HG02571 (cell line): ENCODE data around the gene INHBC.
"Not testable (repeated sequence)": the region's sequence is repeated elsewhere in the genome, so short reads cannot be mapped to it uniquely, and the experiment has no call there.

Experiments used
- ATAC-seq: cut with Tn5 transposase; IDR thresholded peaks from one replicate; pipeline ENCODE4 v1.9.1; 2021; ENCODE audit warnings: mild to moderate bottlenecking, moderate library complexity; ENCODE audit not compliant: unreplicated experiment

INHBC gene

GRCh38 chr12:57434517-57435223, at the start of gene INHBC:
Gene INHBC, plus strand, starts transcription at chr12:57434784. Its CDS starts 103 bp downstream, at chr12:57434887.
- ATAC-seq = no peak

GRCh38 chr12:57385586-57385985, 49.0 kb upstream of the INHBC start:
- ATAC-seq = no peak

- no peak for ATAC-seq
These were observed 48.3 kb upstream of the INHBC start for GRCh38 chr12:57386187-57386720.

GRCh38 chr12:57388425-57388824, 46.2 kb upstream of the INHBC start:
- no peak for ATAC-seq

GRCh38 chr12:57389033-57389432, 45.6 kb upstream of the INHBC start:
- ATAC-seq = no peak

- no peak for ATAC-seq
These were observed 44.4 kb upstream of the INHBC start for GRCh38 chr12:57390174-57390573.

- no peak for ATAC-seq
These were observed 39.5 kb upstream of the INHBC start for GRCh38 chr12:57395121-57395520.

GRCh38 chr12:57397441-57397840, 37.1 kb upstream of the INHBC start:
- no peak for ATAC-seq

- not testable (repeated sequence) for ATAC-seq
These were observed 34.7 kb upstream of the INHBC start for GRCh38 chr12:57399718-57400463.

GRCh38 chr12:57401165-57401564, 33.4 kb upstream of the INHBC start:
- no peak for ATAC-seq

- not testable (repeated sequence) for ATAC-seq
These were observed 32.4 kb upstream of the INHBC start for GRCh38 chr12:57402156-57402555.

GRCh38 chr12:57404966-57405640, 29.5 kb upstream of the INHBC start:
- ATAC-seq = no peak

- ATAC-seq = no peak
These were observed 24.1 kb upstream of the INHBC start for GRCh38 chr12:57410534-57410933.

- not testable (repeated sequence) for ATAC-seq
These were observed 20.4 kb upstream of the INHBC start for GRCh38 chr12:57414160-57414559.

GRCh38 chr12:57415088-57415487, 19.5 kb upstream of the INHBC start:
- no peak for ATAC-seq

- no peak for ATAC-seq
These were observed 18.3 kb upstream of the INHBC start for GRCh38 chr12:57416039-57416996.

GRCh38 chr12:57418255-57418654, 16.3 kb upstream of the INHBC start:
- ATAC-seq = no peak

- ATAC-seq = no peak
These were observed 15.1 kb upstream of the INHBC start for GRCh38 chr12:57419495-57419894.

GRCh38 chr12:57420482-57420881, 14.1 kb upstream of the INHBC start:
- ATAC-seq = no peak

- not testable (repeated sequence) for ATAC-seq
These were observed 7.6 kb upstream of the INHBC start for GRCh38 chr12:57426948-57427347.
